ENCODE measurements around the gene PCDHB16.
"Not testable (repeated sequence)": the region's sequence is repeated elsewhere in the genome, so short reads cannot be mapped to it uniquely, and the experiment has no call there.

Gene PCDHB16

DNA sequence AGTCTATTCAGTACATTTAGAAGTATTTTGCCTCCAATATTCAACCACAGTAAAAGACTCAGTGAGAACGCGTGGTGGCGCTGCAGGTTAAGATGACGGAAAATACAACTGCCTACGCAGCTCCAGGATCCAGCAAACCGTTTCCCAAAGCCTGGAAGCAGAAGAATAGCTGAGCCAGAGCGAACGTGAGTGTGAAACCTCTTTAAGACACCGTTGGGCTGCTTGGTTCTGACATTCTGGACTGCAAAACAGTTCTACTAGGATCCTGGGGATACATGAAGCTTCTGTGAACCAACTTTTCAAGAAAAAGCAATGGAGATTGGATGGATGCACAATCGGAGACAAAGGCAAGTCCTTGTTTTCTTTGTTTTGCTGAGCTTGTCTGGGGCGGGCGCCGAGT is at the start of gene PCDHB16:
TSS of gene PCDHB16 (plus strand) at position 140 of the 400 bp plus-strand sequence. CDS start at position 313, 173 bp downstream.
- no peak for DNase-seq (ENCODE audit: low read depth)

DNA sequence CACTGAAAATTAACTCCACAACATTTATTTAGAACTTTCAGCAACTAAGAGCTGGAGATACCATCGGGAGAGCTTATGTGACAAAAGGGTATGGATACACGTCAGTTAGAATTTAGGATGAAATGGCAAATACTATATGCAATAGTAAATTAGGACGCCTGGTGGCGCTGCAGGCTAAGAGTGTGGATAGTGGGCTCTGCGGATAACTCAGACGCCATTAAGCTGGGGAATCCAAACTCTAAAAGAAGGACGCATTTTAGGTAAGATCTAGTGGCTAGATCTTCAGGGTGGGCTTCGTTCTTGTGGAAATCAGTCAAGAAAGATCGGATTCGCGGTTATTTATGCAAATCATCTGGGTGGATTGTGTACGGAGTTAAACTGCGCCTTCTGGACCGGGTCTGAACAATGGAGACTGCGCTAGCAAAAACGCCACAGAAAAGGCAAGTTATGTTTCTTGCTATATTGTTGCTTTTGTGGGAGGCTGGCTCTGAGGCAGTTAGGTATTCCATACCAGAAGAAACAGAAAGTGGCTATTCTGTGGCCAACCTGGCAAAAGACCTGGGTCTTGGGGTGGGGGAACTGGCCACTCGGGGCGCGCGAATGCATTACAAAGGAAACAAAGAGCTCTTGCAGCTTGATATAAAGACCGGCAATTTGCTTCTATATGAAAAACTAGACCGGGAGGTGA is 47.0 kb upstream of the PCDHB16 start, which contains the start of gene PCDHB5:
TSS of gene PCDHB5 (plus strand) at position 177 of the 688 bp plus-strand sequence. CDS start at position 406, 229 bp downstream.
- no peak for DNase-seq (ENCODE audit: low read depth)

DNA sequence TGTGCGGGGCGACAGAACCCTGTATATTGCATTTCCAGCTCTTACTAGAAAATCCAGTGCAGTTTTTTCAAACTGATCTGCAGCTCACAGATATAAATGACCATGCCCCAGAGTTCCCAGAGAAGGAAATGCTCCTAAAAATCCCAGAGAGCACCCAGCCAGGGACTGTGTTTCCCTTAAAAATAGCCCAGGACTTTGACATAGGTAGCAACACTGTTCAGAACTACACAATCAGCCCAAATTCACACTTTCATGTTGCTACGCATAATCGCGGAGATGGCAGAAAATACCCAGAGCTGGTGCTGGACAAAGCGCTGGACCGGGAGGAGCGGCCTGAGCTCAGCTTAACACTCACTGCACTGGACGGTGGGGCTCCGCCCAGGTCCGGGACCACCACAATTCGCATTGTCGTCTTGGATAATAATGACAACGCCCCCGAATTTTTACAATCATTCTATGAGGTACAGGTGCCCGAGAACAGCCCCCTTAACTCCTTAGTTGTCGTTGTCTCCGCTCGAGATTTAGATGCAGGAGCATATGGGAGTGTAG is 46.4 kb upstream of the PCDHB16 start:
- DNase-seq (ENCODE audit: low read depth), result no peak

DNA sequence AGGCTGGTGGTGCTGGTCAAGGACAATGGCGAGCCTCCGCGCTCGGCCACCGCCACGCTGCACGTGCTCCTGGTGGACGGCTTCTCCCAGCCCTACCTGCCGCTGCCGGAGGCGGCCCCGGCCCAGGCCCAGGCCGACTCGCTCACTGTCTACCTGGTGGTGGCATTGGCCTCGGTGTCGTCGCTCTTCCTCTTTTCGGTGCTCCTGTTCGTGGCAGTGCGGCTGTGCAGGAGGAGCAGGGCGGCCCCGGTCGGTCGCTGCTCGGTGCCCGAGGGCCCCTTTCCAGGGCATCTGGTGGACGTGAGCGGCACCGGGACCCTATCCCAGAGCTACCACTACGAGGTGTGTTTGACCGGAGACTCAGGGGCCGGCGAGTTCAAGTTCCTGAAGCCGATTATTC is 44.8 kb upstream of the PCDHB16 start:
- DNase-seq (ENCODE audit: low read depth), result not testable (repeated sequence)

DNA sequence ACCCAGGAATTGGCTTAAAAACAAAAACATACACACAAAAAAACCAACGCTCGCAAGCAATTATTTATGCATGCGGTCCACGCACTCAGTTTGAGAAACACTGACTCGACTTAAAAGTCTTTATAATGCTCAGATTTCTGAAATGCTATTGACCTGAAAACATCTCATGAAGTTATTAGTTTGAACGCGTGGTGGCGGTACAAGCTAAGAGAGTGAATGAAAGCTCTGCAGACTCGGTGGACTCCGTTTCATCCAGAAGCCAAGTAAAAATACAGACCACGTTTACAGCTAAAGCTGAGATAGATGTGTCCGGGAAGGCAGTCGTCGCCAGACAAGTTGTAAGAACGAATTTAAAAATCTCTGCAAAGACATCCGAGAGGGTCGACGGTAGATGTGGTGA is 32.4 kb upstream of the PCDHB16 start, which contains the start of gene PCDHB6:
TSS of gene PCDHB6 (plus strand) at position 246 of the 400 bp plus-strand sequence. CDS start 201 bp downstream, outside the sequence.
- DNase-seq (ENCODE audit: low read depth), result no peak

DNA sequence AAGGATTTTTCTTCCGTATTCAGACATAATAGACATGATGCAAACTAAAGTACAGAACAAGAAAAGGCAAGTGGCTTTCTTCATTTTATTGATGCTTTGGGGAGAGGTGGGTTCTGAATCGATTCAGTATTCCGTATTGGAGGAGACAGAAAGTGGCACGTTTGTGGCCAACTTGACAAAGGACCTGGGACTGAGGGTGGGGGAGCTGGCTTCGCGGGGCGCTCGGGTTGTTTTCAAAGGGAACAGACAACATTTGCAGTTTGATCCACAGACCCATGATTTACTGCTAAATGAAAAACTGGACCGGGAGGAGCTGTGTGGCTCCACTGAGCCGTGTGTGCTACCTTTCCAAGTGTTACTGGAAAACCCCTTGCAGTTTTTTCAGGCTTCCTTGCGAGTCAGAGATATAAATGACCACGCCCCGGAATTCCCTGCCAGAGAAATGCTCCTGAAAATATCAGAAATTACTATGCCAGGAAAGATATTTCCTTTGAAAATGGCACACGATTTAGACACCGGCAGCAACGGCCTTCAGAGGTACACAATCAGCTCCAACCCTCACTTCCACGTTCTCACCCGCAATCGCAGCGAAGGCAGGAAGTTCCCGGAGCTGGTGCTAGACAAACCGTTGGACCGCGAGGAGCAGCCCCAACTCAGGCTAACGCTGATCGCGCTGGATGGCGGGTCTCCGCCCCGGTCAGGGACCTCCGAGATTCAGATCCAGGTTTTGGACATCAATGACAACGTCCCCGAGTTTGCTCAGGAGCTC is 31.8 kb upstream of the PCDHB16 start:
- DNase-seq (ENCODE audit: low read depth), result no peak

DNA sequence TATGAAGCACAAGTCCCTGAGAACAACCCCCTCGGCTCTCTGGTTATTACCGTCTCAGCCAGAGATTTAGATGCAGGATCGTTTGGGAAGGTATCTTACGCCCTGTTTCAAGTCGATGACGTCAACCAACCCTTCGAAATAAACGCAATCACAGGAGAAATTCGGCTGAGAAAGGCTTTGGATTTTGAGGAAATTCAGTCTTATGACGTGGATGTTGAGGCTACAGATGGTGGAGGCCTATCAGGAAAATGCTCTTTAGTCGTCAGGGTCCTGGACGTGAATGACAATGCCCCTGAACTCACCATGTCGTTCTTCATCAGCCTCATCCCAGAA is 31.2 kb upstream of the PCDHB16 start:
- no peak for DNase-seq (ENCODE audit: low read depth)

DNA sequence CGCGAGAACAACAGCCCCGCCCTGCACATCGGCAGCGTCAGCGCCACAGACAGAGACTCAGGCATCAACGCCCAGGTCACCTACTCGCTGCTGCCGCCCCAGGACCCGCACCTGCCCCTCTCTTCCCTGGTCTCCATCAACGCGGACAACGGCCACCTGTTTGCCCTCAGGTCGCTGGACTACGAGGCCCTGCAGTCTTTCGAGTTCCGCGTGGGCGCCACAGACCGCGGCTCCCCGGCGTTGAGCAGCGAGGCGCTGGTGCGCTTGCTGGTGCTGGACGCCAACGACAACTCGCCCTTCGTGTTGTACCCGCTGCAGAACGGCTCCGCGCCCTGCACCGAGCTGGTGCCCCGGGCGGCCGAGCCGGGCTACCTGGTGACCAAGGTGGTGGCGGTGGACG is 30.6 kb upstream of the PCDHB16 start:
- not testable (repeated sequence) for DNase-seq (ENCODE audit: low read depth)

DNA sequence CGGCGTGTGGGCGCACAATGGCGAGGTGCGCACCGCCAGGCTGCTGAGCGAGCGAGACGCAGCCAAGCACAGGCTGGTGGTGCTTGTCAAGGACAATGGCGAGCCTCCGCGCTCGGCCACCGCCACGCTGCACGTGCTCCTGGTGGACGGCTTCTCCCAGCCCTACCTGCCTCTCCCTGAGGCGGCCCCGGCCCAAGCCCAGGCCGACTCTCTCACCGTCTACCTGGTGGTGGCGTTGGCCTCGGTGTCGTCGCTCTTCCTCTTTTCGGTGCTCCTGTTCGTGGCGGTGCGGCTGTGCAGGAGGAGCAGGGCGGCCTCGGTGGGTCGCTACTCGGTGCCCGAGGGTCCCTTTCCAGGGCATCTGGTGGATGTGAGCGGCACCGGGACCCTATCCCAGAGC is 30.1 kb upstream of the PCDHB16 start:
- DNase-seq (ENCODE audit: low read depth), result not testable (repeated sequence)

DNA sequence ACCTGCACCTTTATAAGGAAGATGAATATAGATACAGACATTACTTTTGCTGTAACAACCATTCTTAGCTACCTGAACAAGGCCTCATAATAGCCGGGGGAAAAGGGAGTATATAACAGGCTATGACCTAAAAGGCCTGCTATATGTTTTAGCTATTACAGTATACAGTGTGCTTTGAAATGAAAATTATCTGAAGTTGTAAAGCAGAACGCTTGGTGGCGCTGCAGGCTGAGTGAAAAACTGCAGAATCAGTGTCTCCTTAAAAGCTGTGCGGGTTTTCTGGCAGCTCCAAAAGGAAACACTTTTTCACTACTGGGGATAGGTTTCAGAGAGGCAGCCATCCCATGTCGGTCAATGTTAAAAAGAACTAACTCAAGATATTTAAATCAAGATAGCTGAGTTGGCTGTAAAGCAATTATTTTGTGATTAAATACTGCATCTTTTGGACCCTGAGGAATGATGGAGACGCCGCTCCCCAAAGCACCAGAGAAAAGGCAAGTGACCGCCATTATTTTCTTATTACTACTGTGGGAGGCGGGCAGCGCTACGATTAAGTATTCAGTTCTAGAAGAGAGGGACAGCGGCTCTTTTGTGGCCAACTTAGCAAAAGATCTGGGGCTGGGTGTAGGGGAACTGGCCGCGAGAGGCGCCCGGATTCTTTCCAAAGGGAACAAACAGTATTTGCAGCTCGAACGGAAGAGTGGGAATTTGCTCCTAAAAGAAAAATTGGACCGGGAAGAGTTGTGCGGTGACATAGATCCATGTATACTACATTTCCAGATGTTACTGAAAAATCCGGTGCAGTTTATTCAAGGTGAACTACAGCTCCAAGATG is 26.4 kb upstream of the PCDHB16 start:
- no peak for DNase-seq (ENCODE audit: low read depth)

DNA sequence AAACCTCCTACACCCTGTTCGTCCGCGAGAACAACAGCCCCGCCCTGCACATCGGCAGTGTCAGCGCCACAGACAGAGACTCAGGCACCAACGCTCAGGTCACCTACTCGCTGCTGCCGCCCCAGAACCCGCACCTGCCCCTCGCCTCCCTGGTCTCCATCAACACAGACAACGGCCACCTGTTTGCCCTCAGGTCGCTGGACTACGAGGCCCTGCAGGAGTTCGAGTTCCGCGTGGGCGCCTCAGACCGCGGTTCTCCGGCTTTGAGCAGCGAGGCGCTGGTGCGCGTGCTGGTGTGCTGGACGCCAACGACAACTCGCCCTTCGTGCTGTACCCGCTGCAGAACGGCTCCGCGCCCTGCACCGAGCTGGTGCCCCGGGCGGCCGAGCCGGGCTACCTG is 24.8 kb upstream of the PCDHB16 start:
- not testable (repeated sequence) for DNase-seq (ENCODE audit: low read depth)

DNA sequence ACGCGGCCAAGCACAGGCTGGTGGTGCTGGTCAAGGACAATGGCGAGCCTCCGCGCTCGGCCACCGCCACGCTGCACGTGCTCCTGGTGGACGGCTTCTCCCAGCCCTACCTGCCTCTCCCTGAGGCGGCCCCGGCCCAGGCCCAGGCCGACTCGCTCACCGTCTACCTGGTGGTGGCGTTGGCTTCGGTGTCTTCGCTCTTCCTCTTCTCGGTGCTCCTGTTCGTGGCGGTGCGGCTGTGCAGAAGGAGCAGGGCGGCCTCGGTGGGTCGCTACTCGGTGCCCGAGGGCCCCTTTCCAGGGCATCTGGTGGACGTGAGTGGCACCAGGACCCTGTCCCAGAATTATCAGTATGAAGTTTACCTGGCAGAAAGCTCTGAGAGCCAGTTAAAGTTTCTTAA is 24.3 kb upstream of the PCDHB16 start:
- DNase-seq (ENCODE audit: low read depth), result not testable (repeated sequence)

DNA sequence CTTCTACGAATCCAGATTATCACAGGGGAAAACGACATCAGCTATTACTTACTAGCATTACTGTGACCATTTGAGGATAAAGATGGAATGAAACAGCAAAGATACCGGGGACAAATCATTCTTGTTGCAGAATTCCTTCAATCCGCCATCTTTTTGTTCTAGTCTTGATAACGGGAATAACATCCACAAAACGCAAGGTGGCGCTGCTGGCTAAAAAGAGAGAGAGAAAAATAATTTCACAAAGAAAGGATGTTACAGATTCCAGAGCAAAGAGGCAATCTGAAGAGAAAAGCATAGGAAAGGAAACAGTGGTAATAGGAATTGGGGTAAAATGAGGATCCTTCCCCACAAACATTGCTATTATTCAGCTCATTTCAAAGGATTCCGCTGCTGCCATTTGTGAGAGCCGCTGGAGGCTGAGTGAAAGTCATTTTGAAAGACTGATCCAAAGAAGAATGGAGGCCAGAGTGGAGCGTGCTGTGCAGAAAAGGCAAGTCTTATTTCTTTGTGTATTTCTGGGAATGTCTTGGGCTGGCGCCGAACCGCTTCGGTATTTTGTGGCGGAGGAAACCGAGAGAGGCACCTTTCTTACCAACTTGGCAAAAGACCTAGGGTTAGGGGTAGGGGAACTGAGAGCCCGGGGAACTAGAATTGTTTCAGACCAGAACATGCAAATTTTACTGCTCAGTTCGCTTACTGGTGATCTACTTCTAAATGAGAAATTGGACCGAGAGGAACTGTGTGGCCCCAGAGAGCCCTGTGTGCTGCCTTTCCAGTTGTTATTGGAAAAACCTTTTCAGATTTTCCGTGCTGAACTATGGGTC is 9.6 kb upstream of the PCDHB16 start, which contains the start of gene PCDHB7:
TSS of gene PCDHB7 (plus strand) at position 264 of the 824 bp plus-strand sequence. CDS start at position 456, 192 bp downstream.
- DNase-seq (ENCODE audit: low read depth), result no peak

DNA sequence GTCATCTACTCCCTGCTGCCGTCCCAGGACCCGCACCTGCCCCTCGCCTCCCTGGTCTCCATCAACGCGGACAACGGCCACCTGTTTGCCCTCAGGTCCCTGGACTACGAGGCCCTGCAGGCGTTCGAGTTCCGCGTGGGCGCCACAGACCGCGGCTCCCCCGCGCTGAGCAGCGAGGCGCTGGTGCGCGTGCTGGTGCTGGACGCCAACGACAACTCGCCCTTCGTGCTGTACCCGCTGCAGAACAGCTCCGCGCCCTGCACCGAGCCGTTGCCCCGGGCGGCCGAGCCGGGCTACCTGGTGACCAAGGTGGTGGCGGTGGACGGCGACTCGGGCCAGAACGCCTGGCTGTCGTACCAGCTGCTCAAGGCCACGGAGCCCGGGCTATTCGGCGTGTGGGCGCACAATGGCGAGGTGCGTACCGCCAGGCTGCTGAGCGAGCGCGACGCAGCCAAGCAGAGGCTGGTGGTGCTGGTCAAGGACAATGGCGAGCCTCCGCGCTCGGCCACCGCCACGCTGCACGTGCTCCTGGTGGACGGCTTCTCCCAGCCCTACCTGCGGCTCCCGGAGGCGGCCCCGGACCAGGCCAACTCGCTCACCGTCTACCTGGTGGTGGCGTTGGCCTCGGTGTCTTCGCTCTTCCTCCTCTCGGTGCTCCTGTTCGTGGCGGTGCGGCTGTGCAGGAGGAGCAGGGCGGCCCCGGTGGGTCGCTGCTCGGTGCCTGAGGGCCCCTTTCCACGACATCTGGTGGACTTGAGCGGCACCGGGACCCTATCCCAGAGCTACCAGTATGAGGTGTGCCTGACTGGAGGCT is 7.7 kb upstream of the PCDHB16 start:
- not testable (repeated sequence) for DNase-seq (ENCODE audit: low read depth)

DNA sequence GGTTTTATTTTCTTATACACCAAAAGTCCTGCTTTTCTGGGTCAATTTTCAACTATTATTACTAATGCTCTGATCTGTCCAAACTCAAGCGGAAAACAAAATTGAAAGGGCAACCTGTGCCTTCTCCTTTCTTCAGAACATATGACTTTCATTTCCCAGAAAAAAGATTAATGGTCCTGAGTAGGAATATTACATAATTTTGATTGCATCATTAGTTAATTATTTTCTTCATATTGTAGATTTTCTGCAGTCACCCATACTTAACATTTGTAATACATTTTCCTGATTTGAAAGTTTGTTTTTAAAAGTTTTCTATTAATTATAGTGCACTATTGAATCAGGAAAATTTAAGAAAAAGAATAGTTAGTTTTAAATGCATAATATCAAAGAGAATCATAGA is 6.3 kb upstream of the PCDHB16 start:
- DNase-seq (ENCODE audit: low read depth), result no peak

DNA sequence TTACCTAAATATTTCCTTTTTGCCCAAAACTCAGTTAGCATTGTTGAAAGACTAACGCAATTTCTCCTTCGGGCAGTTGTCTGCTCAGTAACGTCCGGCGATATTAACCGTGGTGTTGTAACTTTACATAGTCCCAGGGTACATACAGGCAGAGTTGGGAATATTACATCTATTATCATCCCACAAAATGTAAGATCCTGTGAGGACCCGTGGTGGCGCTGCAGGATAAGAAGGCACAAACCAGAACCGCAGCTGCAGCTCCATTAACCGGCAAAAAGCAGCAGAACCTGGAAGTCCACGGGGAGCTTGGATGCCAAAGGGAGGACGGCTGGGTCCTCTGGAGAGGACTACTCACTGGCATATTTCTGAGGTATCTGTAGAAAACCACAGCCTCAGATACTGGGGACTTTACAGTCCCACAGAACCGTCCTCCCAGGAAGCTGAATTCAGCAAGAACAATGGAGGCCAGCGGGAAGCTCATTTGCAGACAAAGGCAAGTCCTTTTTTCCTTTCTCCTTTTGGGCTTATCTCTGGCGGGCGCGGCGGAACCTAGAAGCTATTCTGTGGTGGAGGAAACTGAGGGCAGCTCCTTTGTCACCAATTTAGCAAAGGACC is 4.5 kb upstream of the PCDHB16 start, which contains the start of gene PCDHB8:
TSS of gene PCDHB8 (plus strand) at position 214 of the 615 bp plus-strand sequence. CDS start at position 459, 245 bp downstream.
- DNase-seq (ENCODE audit: low read depth), result not testable (repeated sequence)

DNA sequence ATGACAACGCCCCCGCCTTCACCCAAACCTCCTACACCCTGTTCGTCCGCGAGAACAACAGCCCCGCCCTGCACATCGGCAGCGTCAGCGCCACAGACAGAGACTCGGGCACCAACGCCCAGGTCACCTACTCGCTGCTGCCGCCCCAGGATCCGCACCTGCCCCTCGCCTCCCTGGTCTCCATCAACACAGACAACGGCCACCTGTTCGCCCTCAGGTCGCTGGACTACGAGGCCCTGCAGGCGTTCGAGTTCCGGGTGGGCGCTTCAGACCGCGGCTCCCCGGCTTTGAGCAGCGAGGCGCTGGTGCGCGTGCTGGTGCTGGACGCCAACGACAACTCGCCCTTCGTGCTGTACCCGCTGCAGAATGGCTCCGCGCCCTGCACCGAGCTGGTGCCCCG is 2.8 kb upstream of the PCDHB16 start:
- not testable (repeated sequence) for DNase-seq (ENCODE audit: low read depth)

DNA sequence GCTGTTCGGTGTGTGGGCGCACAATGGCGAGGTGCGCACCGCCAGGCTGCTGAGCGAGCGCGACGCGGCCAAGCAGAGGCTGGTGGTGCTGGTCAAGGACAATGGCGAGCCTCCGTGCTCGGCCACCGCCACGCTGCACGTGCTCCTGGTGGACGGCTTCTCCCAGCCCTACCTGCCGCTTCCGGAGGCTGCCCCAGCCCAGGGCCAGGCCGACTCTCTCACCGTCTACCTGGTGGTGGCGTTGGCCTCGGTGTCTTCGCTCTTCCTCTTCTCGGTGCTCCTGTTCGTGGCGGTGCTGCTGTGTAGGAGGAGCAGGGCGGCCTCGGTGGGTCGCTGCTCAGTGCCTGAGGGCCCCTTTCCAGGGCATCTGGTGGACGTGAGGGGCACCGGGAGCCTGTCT is 2.3 kb upstream of the PCDHB16 start:
- DNase-seq (ENCODE audit: low read depth), result not testable (repeated sequence)

DNA sequence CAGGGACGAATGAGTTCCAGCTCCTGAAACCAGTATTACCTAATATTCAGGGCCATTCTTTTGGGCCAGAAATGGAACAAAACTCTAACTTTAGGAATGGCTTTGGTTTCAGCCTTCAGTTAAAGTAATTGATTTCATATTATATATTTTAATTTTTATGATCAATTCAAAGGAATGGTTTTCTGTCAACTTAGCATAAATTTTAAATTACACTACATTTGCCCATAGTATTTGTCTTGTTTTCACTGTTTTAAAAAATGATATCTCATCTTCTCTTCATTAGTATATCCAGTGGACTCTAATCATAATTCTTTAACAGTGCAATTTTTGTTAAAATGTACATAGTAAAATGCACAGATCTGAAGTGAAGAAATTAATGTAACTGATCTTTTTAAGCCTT is 1.9 kb upstream of the PCDHB16 start:
- DNase-seq (ENCODE audit: low read depth), result no peak
